GM11168 (cell line): ENCODE measurements around the gene MICALL1.

Source experiments
- in situ Hi-C: fragments of 300-500 bp; cut with MboI; formaldehyde crosslinking; loops from one replicate; pipeline ENCODE4 v1.12.0; 2022; ENCODE audit warnings: low sequenced_read_pairs; ENCODE audit not compliant: unreplicated experiment

MICALL1 gene

GRCh38 chr22:37904572-37905533 is 1.2 kb upstream of the MICALL1 start:
- in situ Hi-C loops = no loop called here

- in situ Hi-C loops = no loop called here
Observed at GRCh38 chr22:37906364-37907008, 389 bp downstream of the MICALL1 start.

GRCh38 chr22:37907036-37907954 is 1.2 kb downstream of the MICALL1 start:
- in situ Hi-C loops = no loop called here

GRCh38 chr22:37909766-37910165 is 3.7 kb downstream of the MICALL1 start:
- in situ Hi-C loops = no loop called here

GRCh38 chr22:37910890-37911672 is 5.0 kb downstream of the MICALL1 start:
- in situ Hi-C loops = no loop called here

- in situ Hi-C loops = no loop called here
Observed at GRCh38 chr22:37911697-37912096, 5.6 kb downstream of the MICALL1 start.

- in situ Hi-C loops = no loop called here
Observed at GRCh38 chr22:37912171-37912570, 6.1 kb downstream of the MICALL1 start.

GRCh38 chr22:37913233-37913721 is 7.2 kb downstream of the MICALL1 start:
- in situ Hi-C loops = no loop called here

- in situ Hi-C loops = no loop called here
Observed at GRCh38 chr22:37916311-37916710, 10.2 kb downstream of the MICALL1 start.

- in situ Hi-C loops = no loop called here
Observed at GRCh38 chr22:37917874-37918548, 11.9 kb downstream of the MICALL1 start.

GRCh38 chr22:37918580-37919270 is 12.6 kb downstream of the MICALL1 start:
- in situ Hi-C loops = no loop called here

GRCh38 chr22:37920126-37920525 is 14.0 kb downstream of the MICALL1 start:
- in situ Hi-C loops = no loop called here

- in situ Hi-C loops = no loop called here
Observed at GRCh38 chr22:37922191-37922590, 16.1 kb downstream of the MICALL1 start.

- in situ Hi-C loops = no loop called here
Observed at GRCh38 chr22:37923927-37924326, 17.8 kb downstream of the MICALL1 start.

GRCh38 chr22:37924386-37925065 is 18.4 kb downstream of the MICALL1 start:
- in situ Hi-C loops = no loop called here

GRCh38 chr22:37925330-37925729 is 19.2 kb downstream of the MICALL1 start:
- in situ Hi-C loops = no loop called here

GRCh38 chr22:37925767-37926166 is 19.7 kb downstream of the MICALL1 start:
- in situ Hi-C loops = no loop called here

- in situ Hi-C loops = no loop called here
Observed at GRCh38 chr22:37926358-37926757, 20.3 kb downstream of the MICALL1 start.
